Measurements from ENCODE around the gene C21orf91.

The C21orf91 gene

GRCh38 chr21:17763288-17764037 lies 55.7 kb downstream of the C21orf91 start:
- TF ChIP-seq FOXP2 (optimal IDR thresholded peaks at IDR 0.05; ENCODE audit: borderline replicate concordance, extremely low read depth, extremely low read length, insufficient read depth) (no peak), SIN3A (IDR thresholded peaks at IDR 0.05; ENCODE audit: borderline replicate concordance, insufficient read depth, low read length) (no peak), TAF1 (IDR thresholded peaks at IDR 0.05; ENCODE audit: borderline replicate concordance, insufficient read depth, low read length) (no peak), POLR2AphosphoS5 (IDR thresholded peaks at IDR 0.05; ENCODE audit: low read depth, low read length) (no peak)
- TF ChIP-seq, protein P1, sequence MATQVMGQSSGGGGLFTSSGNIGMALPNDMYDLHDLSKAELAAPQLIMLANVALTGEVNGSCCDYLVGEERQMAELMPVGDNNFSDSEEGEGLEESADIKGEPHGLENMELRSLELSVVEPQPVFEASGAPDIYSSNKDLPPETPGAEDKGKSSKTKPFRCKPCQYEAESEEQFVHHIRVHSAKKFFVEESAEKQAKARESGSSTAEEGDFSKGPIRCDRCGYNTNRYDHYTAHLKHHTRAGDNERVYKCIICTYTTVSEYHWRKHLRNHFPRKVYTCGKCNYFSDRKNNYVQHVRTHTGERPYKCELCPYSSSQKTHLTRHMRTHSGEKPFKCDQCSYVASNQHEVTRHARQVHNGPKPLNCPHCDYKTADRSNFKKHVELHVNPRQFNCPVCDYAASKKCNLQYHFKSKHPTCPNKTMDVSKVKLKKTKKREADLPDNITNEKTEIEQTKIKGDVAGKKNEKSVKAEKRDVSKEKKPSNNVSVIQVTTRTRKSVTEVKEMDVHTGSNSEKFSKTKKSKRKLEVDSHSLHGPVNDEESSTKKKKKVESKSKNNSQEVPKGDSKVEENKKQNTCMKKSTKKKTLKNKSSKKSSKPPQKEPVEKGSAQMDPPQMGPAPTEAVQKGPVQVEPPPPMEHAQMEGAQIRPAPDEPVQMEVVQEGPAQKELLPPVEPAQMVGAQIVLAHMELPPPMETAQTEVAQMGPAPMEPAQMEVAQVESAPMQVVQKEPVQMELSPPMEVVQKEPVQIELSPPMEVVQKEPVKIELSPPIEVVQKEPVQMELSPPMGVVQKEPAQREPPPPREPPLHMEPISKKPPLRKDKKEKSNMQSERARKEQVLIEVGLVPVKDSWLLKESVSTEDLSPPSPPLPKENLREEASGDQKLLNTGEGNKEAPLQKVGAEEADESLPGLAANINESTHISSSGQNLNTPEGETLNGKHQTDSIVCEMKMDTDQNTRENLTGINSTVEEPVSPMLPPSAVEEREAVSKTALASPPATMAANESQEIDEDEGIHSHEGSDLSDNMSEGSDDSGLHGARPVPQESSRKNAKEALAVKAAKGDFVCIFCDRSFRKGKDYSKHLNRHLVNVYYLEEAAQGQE (IDR thresholded peaks at IDR 0.05; ENCODE audit: insufficient read depth in 1 of 2, low read depth in 2 of 2, low read length in 2 of 2) = no peak

GRCh38 chr21:17759511-17760178 lies 59.5 kb downstream of the C21orf91 start:
- no peak for TF ChIP-seq SIN3A (IDR thresholded peaks at IDR 0.05; ENCODE audit: borderline replicate concordance, insufficient read depth, low read length)
- TF ChIP-seq TAF1 (IDR thresholded peaks at IDR 0.05; ENCODE audit: borderline replicate concordance, insufficient read depth, low read length) = no peak
- no peak for TF ChIP-seq FOXP2 (optimal IDR thresholded peaks at IDR 0.05; ENCODE audit: borderline replicate concordance, extremely low read depth, extremely low read length, insufficient read depth)
- TF ChIP-seq, protein P1 (IDR thresholded peaks at IDR 0.05; ENCODE audit: insufficient read depth in 1 of 2, low read depth in 2 of 2, low read length in 2 of 2) = no peak
- TF ChIP-seq POLR2AphosphoS5 (IDR thresholded peaks at IDR 0.05; ENCODE audit: low read depth, low read length) = no peak

- TF ChIP-seq FOXP2 (optimal IDR thresholded peaks at IDR 0.05; ENCODE audit: borderline replicate concordance, extremely low read depth, extremely low read length, insufficient read depth) (no peak), TAF1 (IDR thresholded peaks at IDR 0.05; ENCODE audit: borderline replicate concordance, insufficient read depth, low read length) (no peak), POLR2AphosphoS5 (IDR thresholded peaks at IDR 0.05; ENCODE audit: low read depth, low read length) (no peak), SIN3A (IDR thresholded peaks at IDR 0.05; ENCODE audit: borderline replicate concordance, insufficient read depth, low read length) (no peak)
- TF ChIP-seq, protein P1 (IDR thresholded peaks at IDR 0.05; ENCODE audit: insufficient read depth in 1 of 2, low read depth in 2 of 2, low read length in 2 of 2) = no peak
These were observed 60.5 kb downstream of the C21orf91 start for GRCh38 chr21:17758683-17759082.

DNA sequence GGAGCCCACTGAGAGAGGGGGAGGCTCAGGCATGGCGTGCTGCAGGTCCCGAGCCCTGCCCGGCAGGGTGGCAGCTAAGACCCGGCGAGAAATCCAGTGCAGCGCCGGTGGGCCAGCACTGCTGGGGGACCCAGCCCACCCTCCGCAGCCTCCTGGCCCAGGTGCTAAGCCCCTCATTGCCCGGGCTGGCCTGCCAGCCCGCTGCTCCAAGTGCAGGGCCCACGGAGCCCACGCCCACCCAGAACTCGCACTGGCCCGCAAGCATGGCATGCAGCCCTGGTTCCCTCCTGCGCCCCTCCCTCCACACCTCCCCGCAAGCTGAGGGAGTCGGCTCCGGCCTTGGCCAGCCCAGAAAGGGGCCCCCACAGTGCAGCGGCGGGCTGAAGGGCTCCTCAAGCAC lies 61.5 kb downstream of the C21orf91 start:
- TF ChIP-seq TAF1 (IDR thresholded peaks at IDR 0.05; ENCODE audit: borderline replicate concordance, insufficient read depth, low read length) (no peak), FOXP2 (optimal IDR thresholded peaks at IDR 0.05; ENCODE audit: borderline replicate concordance, extremely low read depth, extremely low read length, insufficient read depth) (no peak), SIN3A (IDR thresholded peaks at IDR 0.05; ENCODE audit: borderline replicate concordance, insufficient read depth, low read length) (no peak), POLR2AphosphoS5 (IDR thresholded peaks at IDR 0.05; ENCODE audit: low read depth, low read length) (no peak)
- TF ChIP-seq, protein P1 (IDR thresholded peaks at IDR 0.05; ENCODE audit: insufficient read depth in 1 of 2, low read depth in 2 of 2, low read length in 2 of 2) = no peak
